Neural cell (in vitro differentiated cells): Measurements from ENCODE around the gene NPAS2. TPM values are rescaled to one million over a fixed set of nuclear protein-coding genes. Genes with fewer than 3 reads are reported as not detected.

Source experiments
- H2AFZ ChIP-seq: fragments of 200-600, 300-800 bp; sonication (generic), shearing (Covaris generic); 2 replicates; pipeline ENCODE4 v1.6.0; 2014; ENCODE audit warnings: low read depth, mild to moderate bottlenecking, antibody characterized with exemption, low read length, moderate library complexity
- H3F3A ChIP-seq: fragments of 200-600 bp; shearing (Covaris generic); 2 replicates; pipeline ENCODE4 v1.6.1; 2016; ENCODE audit warnings: mild to moderate bottlenecking, moderate library complexity, mixed read lengths, antibody characterized with exemption, low read length; ENCODE audit not compliant: insufficient read depth, poor library complexity, severe bottlenecking
- H3K27ac ChIP-seq: fragments of 200-600, 300-800 bp; sonication (generic), shearing (Covaris generic); 2 replicates; pipeline ENCODE4 v1.5.1; 2014; ENCODE audit warnings: mild to moderate bottlenecking, low read length, moderate library complexity
- H3K27me3 ChIP-seq: fragments of 300-800, 200-600 bp; sonication (generic), shearing (Covaris generic); 2 replicates; pipeline ENCODE4 v1.6.0; 2014; ENCODE audit warnings: mild to moderate bottlenecking, low read depth, low read length, moderate library complexity; ENCODE audit not compliant: insufficient read depth
- H3K36me3 ChIP-seq: fragments of 300-800, 200-600 bp; sonication (generic), shearing (Covaris generic); 2 replicates; pipeline ENCODE4 v1.5.1; 2014; ENCODE audit warnings: mild to moderate bottlenecking, antibody characterized with exemption, low read length, moderate library complexity; ENCODE audit not compliant: insufficient read depth
- H3K4me2 ChIP-seq: fragments of 300-800, 200-600 bp; sonication (generic), shearing (Covaris generic); 2 replicates; pipeline ENCODE4 v1.6.0; 2014; ENCODE audit warnings: mild to moderate bottlenecking, low read length
- H3K4me3 ChIP-seq: fragments of 300-800, 200-600 bp; sonication (generic), shearing (Covaris generic); 2 replicates; pipeline ENCODE4 v1.5.1; 2014; ENCODE audit warnings: mild to moderate bottlenecking, low read length, moderate library complexity
- H3K79me2 ChIP-seq: fragments of 200-600 bp; shearing (Covaris generic); replicated peaks from 2 replicates; pipeline ENCODE4 v1.6.0; 2014; ENCODE audit warnings: mild to moderate bottlenecking, low read length, moderate library complexity; ENCODE audit not compliant: insufficient read depth
- H3K9ac ChIP-seq: fragments of 300-800, 200-600 bp; sonication (generic), shearing (Covaris generic); 2 replicates; pipeline ENCODE4 v1.6.1; 2016; ENCODE audit warnings: mild to moderate bottlenecking, low read length, mixed read lengths
- H3K9me2 ChIP-seq: fragments of 200-600 bp; shearing (Covaris generic); 2 replicates; pipeline ENCODE4 v1.6.1; 2016; ENCODE audit warnings: mild to moderate bottlenecking, low read length, mixed read lengths; ENCODE audit not compliant: insufficient read depth
- H3K9me3 ChIP-seq: fragments of 200-600, 300-800 bp; sonication (generic), shearing (Covaris generic); 2 replicates; pipeline ENCODE4 v1.6.1; 2016; ENCODE audit warnings: mild to moderate bottlenecking, mixed run types, low read length, moderate library complexity, mixed read lengths
- H4K20me1 ChIP-seq: fragments of 200-600 bp; shearing (Covaris generic); 2 replicates; pipeline ENCODE4 v1.6.1; 2016; ENCODE audit warnings: mild to moderate bottlenecking, mixed run types; ENCODE audit not compliant: insufficient read depth
- CTCF ChIP-seq: fragments of 450-650 bp; IDR thresholded peaks from 2 replicates; pipeline ENCODE4 v1.5.1; 2014; ENCODE audit warnings: antibody characterized with exemption, mild to moderate bottlenecking, moderate library complexity; ENCODE audit not compliant: poor library complexity, severe bottlenecking
- EP300 ChIP-seq: fragments of 450-650 bp; conservative IDR thresholded peaks from 2 replicates; pipeline ENCODE4 v1.6.1; 2014; ENCODE audit warnings: antibody characterized with exemption, mild to moderate bottlenecking, moderate library complexity; ENCODE audit not compliant: poor library complexity, severe bottlenecking
- EZH2 ChIP-seq: fragments of 200-600, 300-800 bp; shearing (Covaris generic), sonication (generic); IDR thresholded peaks from 2 replicates; pipeline ENCODE4 v1.6.1; 2014; ENCODE audit warnings: antibody characterized with exemption, low read length, borderline replicate concordance, mild to moderate bottlenecking; ENCODE audit not compliant: insufficient read depth, poor library complexity, severe bottlenecking
- MXI1 ChIP-seq: fragments of 450-650 bp; conservative IDR thresholded peaks from 2 replicates; pipeline ENCODE4 v1.6.1; 2014; ENCODE audit warnings: antibody characterized with exemption, mild to moderate bottlenecking; ENCODE audit not compliant: poor library complexity, severe bottlenecking
- POLR2AphosphoS5 ChIP-seq: IDR thresholded peaks from 2 replicates; pipeline ENCODE4 v1.6.1; 2012
- RAD21 ChIP-seq: fragments of 450-650 bp; conservative IDR thresholded peaks from 2 replicates; pipeline ENCODE4 v1.6.1; 2014; ENCODE audit warnings: antibody characterized with exemption, mild to moderate bottlenecking, moderate library complexity
- SMC3 ChIP-seq: fragments of 450-650 bp; conservative IDR thresholded peaks from 2 replicates; pipeline ENCODE4 v1.6.1; 2014; ENCODE audit warnings: antibody characterized with exemption, mild to moderate bottlenecking, moderate library complexity; ENCODE audit not compliant: poor library complexity
- TAF1 ChIP-seq: IDR thresholded peaks from 2 replicates; pipeline ENCODE4 v1.6.1; 2012; ENCODE audit warnings: low read depth
- polyA plus RNA-seq: library from polyadenylated mRNA; depleted of rRNA; stranded (reverse); fragments of >200 nt; gene quantifications from 2 replicates; pipeline ENCODE4 v1.2.3, GENCODE V29; 2014
- TF ChIP-seq, protein P1 (sequence below): IDR thresholded peaks from 2 replicates; pipeline ENCODE4 v1.6.1; 2012; ENCODE audit warnings: borderline replicate concordance

The NPAS2 gene
- polyA plus RNA-seq, 1 donor from 2014 or later: 2.1 TPM

GRCh38 chr2:100969998-100970397, 150.1 kb downstream of the NPAS2 start:
- H3K4me3 ChIP-seq: no peak overlapping the region
- no peaks in the 10 kb centered on the region for H3K9me3 ChIP-seq
- H3K9ac ChIP-seq: no peak overlapping the region
- H3K27me3 ChIP-seq: no peaks in the 10 kb centered on the region
- H2AFZ ChIP-seq: no peak overlapping the region
- no peaks in the 10 kb centered on the region for H3F3A ChIP-seq
- H3K27ac ChIP-seq: no peak overlapping the region
- H3K4me2 ChIP-seq: no peak overlapping the region
- H3K9me2 ChIP-seq: no peaks in the 10 kb centered on the region
- no peaks in the 10 kb centered on the region for H3K79me2 ChIP-seq
- TF ChIP-seq SMC3 (no peak), EZH2 (no peak), CTCF (no peak), POLR2AphosphoS5 (no peak), RAD21 (no peak), EP300 (no peak), TAF1 (no peak), MXI1 (no peak)
- TF ChIP-seq, protein P1, sequence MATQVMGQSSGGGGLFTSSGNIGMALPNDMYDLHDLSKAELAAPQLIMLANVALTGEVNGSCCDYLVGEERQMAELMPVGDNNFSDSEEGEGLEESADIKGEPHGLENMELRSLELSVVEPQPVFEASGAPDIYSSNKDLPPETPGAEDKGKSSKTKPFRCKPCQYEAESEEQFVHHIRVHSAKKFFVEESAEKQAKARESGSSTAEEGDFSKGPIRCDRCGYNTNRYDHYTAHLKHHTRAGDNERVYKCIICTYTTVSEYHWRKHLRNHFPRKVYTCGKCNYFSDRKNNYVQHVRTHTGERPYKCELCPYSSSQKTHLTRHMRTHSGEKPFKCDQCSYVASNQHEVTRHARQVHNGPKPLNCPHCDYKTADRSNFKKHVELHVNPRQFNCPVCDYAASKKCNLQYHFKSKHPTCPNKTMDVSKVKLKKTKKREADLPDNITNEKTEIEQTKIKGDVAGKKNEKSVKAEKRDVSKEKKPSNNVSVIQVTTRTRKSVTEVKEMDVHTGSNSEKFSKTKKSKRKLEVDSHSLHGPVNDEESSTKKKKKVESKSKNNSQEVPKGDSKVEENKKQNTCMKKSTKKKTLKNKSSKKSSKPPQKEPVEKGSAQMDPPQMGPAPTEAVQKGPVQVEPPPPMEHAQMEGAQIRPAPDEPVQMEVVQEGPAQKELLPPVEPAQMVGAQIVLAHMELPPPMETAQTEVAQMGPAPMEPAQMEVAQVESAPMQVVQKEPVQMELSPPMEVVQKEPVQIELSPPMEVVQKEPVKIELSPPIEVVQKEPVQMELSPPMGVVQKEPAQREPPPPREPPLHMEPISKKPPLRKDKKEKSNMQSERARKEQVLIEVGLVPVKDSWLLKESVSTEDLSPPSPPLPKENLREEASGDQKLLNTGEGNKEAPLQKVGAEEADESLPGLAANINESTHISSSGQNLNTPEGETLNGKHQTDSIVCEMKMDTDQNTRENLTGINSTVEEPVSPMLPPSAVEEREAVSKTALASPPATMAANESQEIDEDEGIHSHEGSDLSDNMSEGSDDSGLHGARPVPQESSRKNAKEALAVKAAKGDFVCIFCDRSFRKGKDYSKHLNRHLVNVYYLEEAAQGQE: no peak
- no peaks in the 10 kb centered on the region for H3K36me3 ChIP-seq
- H4K20me1 ChIP-seq: no peaks in the 10 kb centered on the region

DNA sequence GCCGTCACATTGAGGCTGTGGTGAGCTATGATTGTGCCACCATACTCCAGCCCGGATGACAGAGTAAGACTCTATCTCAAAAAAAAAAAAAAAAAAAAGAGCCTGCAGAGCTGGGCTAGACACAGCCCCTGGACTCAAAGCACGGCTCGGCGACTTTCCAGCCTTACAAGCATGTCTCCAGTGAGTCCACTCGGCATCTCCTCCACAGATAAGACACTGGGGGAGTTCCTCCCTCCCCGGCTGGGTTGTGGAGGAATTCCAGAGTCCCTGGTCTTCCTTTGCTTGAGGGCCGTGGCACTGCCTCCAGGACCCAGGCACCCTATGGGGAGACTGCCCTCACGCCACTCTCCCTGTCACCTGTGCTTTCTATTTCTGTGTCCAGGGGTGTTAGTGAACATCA, 151.3 kb downstream of the NPAS2 start:
- Histone ChIP-seq H3K9me3 (no peaks in the 10 kb centered on the region), H3K4me3 (no peak overlapping the region), H3F3A (no peaks in the 10 kb centered on the region), H3K79me2 (no peaks in the 10 kb centered on the region), H3K4me2 (no peak overlapping the region), H4K20me1 (no peaks in the 10 kb centered on the region), H3K27me3 (no peaks in the 10 kb centered on the region), H2AFZ (no peak overlapping the region), H3K9ac (no peak overlapping the region), H3K9me2 (no peaks in the 10 kb centered on the region), H3K36me3 (no peaks in the 10 kb centered on the region), H3K27ac (no peak overlapping the region)
- TF ChIP-seq, protein P1: no peak
- TF ChIP-seq CTCF: no peak
- no peak for TF ChIP-seq TAF1
- TF ChIP-seq EP300: no peak
- no peak for TF ChIP-seq MXI1
- TF ChIP-seq POLR2AphosphoS5: no peak
- TF ChIP-seq RAD21: no peak
- TF ChIP-seq EZH2: no peak
- no peak for TF ChIP-seq SMC3
